ENCODE data around the gene CHID1. TPM values are rescaled to one million over a fixed set of nuclear protein-coding genes. Genes with fewer than 3 reads are reported as not detected.

Gene CHID1
- total and polyA plus RNA-seq, 2 donors: 17.8 to 35.7 TPM

DNA sequence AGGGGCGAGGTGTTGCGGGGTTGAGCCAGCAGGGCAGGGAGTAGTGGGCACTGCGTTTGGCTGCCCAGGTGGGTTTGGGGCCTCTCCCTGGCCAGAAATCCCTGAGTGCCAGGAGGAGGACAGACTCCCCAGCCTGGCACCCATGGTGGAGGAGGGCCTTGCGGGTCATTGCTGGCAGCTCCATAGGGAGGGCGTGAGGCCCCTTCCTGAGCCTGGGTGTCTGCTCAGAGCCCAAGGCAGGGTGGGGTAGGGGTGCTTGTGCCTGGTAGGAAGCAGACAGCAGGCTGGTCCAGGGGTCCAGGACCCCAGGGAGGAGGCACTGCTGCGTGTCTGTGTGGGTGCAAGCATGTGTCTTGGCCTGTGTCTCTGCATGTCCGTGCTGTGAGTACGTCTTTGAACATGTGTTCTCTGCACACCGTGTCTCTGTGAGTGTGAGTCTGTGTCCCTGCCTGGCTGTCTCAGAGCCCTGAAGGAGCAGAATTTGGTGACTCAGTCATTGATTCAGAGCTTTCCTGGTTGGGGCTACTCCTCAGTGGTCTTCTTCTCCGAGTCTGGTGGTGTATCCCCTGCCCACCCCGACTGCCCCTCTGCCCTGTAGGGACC, 64.0 kb downstream of the CHID1 start:
- Histone ChIP-seq H3K4me3 (ENCODE audit: low read length in 2 of 2) (no peak overlapping the region), H3K9me3 (ENCODE audit: control insufficient read depth in 2 of 2, insufficient read depth in 1 of 2, low read length in 1 of 2) (no peaks in the 10 kb centered on the region), H3K4me1 (ENCODE audit: control insufficient read depth in 2 of 2, insufficient read depth in 2 of 2, low read length in 2 of 2) (peaks cover 17 to 48% of the 10 kb centered on the region in 2 donors), H3K27me3 (ENCODE audit: control insufficient read depth in 2 of 2, insufficient read depth in 1 of 2, low read length in 1 of 2) (peaks cover 23 to 78% of the 10 kb centered on the region in 2 donors), H3K36me3 (ENCODE audit: control insufficient read depth in 2 of 2, insufficient read depth in 2 of 2, low read length in 1 of 2) (no peaks in the 10 kb centered on the region), H3K27ac (ENCODE audit: low read depth in 1 of 2, low read length in 1 of 2) (no peak overlapping the region)
- no peak for DNase-seq (ENCODE audit: low read depth in 6 of 9, low spot score in 9 of 9)
- 89% methylated on average over 11 of the region's 11 CpGs for whole genome bisulfite sequencing

DNA sequence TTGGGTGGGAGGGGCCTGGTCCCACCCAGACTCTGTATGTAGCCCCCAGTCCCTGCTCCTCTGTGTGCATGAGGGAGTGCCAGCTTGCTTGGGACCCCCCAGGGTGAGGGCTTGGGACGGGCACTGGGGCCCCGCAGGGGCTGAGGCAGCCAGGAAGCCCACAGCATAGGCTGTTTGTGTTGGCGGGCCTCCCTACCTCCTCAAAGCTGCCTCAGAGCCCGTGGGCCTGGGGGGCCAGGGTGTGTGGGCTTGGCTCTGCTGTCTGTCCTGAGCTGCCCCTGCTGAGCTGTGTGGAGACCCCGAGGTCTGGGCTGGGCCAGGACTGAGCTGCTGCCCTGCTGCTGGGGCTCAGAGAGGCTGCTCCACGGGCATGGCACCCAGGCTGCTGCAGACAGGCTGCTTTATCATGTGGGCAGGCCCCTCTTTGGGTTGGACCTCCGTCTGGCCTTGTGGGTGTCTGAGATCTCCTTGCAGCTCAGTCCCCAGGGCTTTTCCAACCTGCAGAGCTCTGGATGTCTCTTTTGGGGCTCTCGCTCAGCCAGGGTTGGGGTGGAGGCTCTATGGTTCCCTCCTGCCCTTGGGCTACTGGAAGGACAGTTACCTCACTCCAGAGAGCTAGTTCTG, 64.6 kb downstream of the CHID1 start:
- H3K4me1 ChIP-seq (ENCODE audit: control insufficient read depth in 2 of 2, insufficient read depth in 2 of 2, low read length in 2 of 2): peaks cover 24 to 55% of the 10 kb centered on the region in 2 donors
- H3K27me3 ChIP-seq (ENCODE audit: control insufficient read depth in 2 of 2, insufficient read depth in 1 of 2, low read length in 1 of 2): peaks cover 23 to 72% of the 10 kb centered on the region in 2 donors
- DNase-seq (ENCODE audit: low read depth in 6 of 9, low spot score in 9 of 9): no peak
- no peak overlapping the region for H3K27ac ChIP-seq (ENCODE audit: low read depth in 1 of 2, low read length in 1 of 2)
- no peak overlapping the region for H3K4me3 ChIP-seq (ENCODE audit: low read length in 2 of 2)
- 65% methylated on average over 8 of the region's 8 CpGs for WGBS
- no peaks in the 10 kb centered on the region for H3K36me3 ChIP-seq (ENCODE audit: control insufficient read depth in 2 of 2, insufficient read depth in 2 of 2, low read length in 1 of 2)
- H3K9me3 ChIP-seq (ENCODE audit: control insufficient read depth in 2 of 2, insufficient read depth in 1 of 2, low read length in 1 of 2): no peaks in the 10 kb centered on the region

DNA sequence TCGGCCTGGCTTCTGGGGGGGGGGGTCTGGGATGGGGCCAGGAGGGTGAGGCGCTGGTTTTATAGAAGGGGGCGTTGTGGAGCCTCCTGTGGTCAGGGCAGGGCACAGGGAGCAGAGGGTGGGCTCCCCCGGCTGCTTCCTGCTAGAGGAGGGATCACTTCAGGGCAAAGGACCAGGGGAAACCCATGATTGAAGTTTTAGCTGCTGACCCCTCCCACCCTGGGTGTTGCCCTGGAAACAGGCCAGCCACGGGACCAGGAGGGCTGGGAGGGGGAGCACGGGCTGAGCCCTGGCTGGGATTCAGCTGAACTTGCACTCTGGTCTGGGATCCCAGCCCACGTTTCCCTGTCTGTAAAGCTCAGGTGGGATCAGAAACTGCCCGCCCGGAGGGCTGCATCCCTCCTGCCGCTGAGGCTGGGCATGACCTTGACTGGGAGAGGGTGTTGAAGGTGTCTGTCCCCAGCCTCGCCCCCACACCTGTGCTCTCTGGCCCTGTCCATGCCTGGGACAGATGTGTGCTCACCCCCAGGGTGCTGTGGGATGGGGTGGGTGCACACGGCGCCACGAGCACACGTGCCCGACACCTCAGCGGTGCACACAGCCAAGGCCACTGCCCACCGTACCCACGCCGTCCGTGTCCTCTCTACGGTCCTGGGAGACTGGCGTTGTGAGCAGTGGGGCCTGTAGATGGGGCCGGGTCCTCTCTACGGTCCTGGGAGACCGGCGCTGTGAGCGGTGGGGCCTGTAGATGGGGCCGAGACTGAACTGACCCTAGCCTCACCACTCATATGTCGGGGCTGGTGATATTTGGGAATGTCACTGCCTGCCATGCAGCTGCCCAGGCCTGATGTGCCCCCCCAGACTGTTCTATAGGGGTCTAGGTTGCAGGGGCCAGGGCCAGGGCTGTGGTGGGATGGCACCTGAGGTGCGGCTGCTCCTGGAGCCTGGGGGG, 65.6 kb downstream of the CHID1 start:
- 54% methylated on average over 31 of the region's 31 CpGs for WGBS
- peak in 1 of 9 donors; percentile 58 for DNase-seq (ENCODE audit: low read depth in 6 of 9, low spot score in 9 of 9)
- H3K4me1 ChIP-seq (ENCODE audit: control insufficient read depth in 2 of 2, insufficient read depth in 2 of 2, low read length in 2 of 2): peaks cover 23 to 60% of the 10 kb centered on the region in 2 donors

DNA sequence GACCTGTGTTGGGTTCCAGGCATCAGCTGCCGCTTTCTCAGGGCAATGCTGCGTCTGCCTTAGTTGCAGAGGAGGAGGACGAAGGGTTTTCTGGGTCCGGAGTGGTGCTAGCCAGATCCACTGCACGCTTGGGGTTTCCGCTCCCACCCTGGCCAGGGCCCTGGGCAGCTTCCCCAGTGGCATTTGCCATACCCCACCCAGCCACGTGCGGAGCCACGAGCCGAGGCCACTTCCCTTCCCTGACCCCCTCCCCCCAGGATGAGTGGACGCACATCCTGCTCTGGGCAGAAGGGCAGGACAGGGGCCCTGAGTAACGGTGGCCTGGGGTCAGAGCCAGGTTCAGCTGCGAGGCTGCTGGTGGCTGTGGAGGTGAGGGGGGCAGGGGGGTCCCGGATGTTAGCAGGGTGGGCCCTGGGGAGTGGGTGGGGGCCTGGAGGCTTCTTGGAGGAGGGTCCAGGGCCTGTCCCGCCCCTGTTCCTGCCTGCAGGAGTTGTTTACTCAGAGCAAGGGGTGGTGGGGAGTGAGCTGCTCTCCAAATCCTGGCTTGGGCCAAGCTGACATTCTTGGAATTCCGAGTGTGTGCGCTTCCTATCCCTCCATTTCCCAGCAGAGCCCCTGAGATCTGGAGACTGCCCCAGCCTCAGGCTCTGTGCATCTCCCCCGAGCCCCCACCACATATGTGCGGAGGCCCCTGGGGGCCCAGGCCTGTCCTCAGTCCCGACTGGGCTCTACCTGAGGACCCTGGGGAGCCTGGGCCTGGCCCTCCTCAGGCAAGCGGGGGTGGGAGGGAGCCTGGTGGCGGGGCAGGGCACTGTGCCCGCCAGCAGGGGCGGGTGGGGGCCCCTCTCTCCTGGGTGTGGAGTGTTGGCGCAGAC, 66.6 kb downstream of the CHID1 start:
- Histone ChIP-seq H3K27ac (ENCODE audit: low read depth in 1 of 2, low read length in 1 of 2) (peak overlapping the region; percentile 68 to 72), H3K4me1 (ENCODE audit: control insufficient read depth in 2 of 2, insufficient read depth in 2 of 2, low read length in 2 of 2) (peaks cover 21 to 56% of the 10 kb centered on the region in 2 donors), H3K4me3 (ENCODE audit: low read length in 2 of 2) (peak overlapping the region; percentile 44 to 94), H3K9me3 (ENCODE audit: control insufficient read depth in 2 of 2, insufficient read depth in 1 of 2, low read length in 1 of 2) (no peaks in the 10 kb centered on the region), H3K36me3 (ENCODE audit: control insufficient read depth in 2 of 2, insufficient read depth in 2 of 2, low read length in 1 of 2) (peaks cover 12 to 13% of the 10 kb centered on the region in 2 donors), H3K27me3 (ENCODE audit: control insufficient read depth in 2 of 2, insufficient read depth in 1 of 2, low read length in 1 of 2) (peaks cover 14 to 58% of the 10 kb centered on the region in 2 donors)
- WGBS: 18% methylated on average over 25 of the region's 25 CpGs
- DNase-seq (ENCODE audit: low read depth in 6 of 9, low spot score in 9 of 9): no peak

More for the DNA sequence above, 65.6 kb downstream of the CHID1 start:
- H3K4me3 ChIP-seq (ENCODE audit: low read length in 2 of 2): no peak overlapping the region
- no peaks in the 10 kb centered on the region for H3K9me3 ChIP-seq (ENCODE audit: control insufficient read depth in 2 of 2, insufficient read depth in 1 of 2, low read length in 1 of 2)
- peak overlapping the region in 1 of 2 donors; percentile 72 for H3K27ac ChIP-seq (ENCODE audit: low read depth in 1 of 2, low read length in 1 of 2)
- peaks cover 3 to 4% of the 10 kb centered on the region in 2 donors for H3K36me3 ChIP-seq (ENCODE audit: control insufficient read depth in 2 of 2, insufficient read depth in 2 of 2, low read length in 1 of 2)
- H3K27me3 ChIP-seq (ENCODE audit: control insufficient read depth in 2 of 2, insufficient read depth in 1 of 2, low read length in 1 of 2): peaks cover 17 to 62% of the 10 kb centered on the region in 2 donors

DNA sequence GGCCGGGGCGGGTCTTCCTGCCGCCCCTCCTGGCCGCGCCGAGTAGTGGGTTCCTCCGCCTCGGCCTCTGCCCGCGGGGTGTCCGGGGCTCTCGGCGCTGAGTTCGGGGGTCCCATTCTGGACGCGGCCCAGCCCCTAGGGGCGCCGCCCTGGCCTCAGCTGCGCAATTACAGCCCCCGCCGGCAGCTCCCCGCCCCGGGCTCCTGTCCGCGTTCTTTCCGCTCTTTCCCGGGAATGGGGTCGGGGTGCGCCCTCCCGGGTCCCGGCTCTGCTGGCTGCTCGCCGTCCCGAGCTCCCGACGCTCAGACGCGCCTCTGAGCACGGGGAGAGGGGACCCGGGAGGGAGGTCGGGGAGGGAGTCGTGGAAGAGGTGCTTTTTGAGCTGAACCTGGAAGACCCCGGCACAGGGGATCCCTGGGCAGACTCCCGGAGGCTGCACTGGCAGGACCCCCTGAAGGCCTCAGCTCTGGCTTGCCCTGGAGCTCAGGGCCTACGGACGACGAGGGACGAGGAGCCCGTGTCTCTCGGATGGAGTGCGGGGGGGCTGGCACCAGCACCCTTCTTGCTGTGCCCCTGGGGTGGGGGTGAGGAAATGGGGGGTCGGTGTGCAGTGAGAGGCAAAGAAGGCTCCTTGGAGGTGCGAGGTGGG, 67.4 kb downstream of the CHID1 start:
- H3K27me3 ChIP-seq (ENCODE audit: control insufficient read depth in 2 of 2, insufficient read depth in 1 of 2, low read length in 1 of 2): peaks cover 14 to 49% of the 10 kb centered on the region in 2 donors
- H3K4me3 ChIP-seq (ENCODE audit: low read length in 2 of 2): peak overlapping the region; percentile 44 to 94
- peaks cover 19 to 21% of the 10 kb centered on the region in 2 donors for H3K36me3 ChIP-seq (ENCODE audit: control insufficient read depth in 2 of 2, insufficient read depth in 2 of 2, low read length in 1 of 2)
- no peaks in the 10 kb centered on the region for H3K9me3 ChIP-seq (ENCODE audit: control insufficient read depth in 2 of 2, insufficient read depth in 1 of 2, low read length in 1 of 2)
- peak overlapping the region; percentile 68 to 72 for H3K27ac ChIP-seq (ENCODE audit: low read depth in 1 of 2, low read length in 1 of 2)
- H3K4me1 ChIP-seq (ENCODE audit: control insufficient read depth in 2 of 2, insufficient read depth in 2 of 2, low read length in 2 of 2): peaks cover 13 to 48% of the 10 kb centered on the region in 2 donors
- WGBS: under 1% methylated on average over 53 of the region's 53 CpGs
- DNase-seq (ENCODE audit: low read depth in 6 of 9, low spot score in 9 of 9): no peak

DNA sequence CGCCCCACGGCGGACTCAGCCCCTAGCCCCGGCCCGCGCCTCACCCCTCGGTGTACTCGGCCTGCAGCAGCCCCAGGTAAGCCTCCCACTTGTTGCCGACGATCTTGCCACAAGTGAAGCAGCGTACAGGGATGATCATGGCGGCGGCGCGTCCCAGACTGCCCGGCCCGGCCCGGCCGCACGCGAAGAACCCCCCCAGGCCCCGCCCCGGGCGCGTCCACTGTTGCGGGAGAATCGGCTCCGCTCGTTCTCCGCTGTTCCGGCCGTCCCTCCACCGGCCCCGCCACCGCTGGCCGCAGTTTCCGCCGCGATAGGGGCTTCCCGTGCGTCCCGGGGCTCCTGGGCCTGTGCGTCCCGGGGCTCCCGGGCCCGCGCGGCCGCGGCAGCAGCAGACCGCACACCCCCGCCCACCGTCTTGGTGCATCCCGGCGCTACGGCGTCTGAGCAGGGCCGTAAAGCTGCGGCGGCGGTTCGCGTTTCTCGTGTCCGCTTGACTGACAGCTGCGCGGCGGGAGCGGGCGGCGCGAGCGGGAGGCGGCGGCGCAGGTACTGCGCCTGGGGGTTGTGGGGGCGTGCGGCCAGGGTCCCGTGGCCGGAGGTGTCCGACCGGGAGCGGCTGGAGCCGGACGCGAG, 68.1 kb downstream of the CHID1 start, which contains the start of the genes POLR2L and TSPAN4:
Gene POLR2L, minus strand, starts transcription at position 160 of the 633 bp plus-strand sequence. Its CDS starts 21 bp downstream, at position 139.
Gene TSPAN4, plus strand, starts transcription at position 483 of the 633 bp plus-strand sequence. CDS start 7,453 bp downstream, outside the sequence.
- Histone ChIP-seq H3K27me3 (ENCODE audit: control insufficient read depth in 2 of 2, insufficient read depth in 1 of 2, low read length in 1 of 2) (peaks cover 14 to 45% of the 10 kb centered on the region in 2 donors), H3K4me1 (ENCODE audit: control insufficient read depth in 2 of 2, insufficient read depth in 2 of 2, low read length in 2 of 2) (peaks cover 11 to 45% of the 10 kb centered on the region in 2 donors), H3K36me3 (ENCODE audit: control insufficient read depth in 2 of 2, insufficient read depth in 2 of 2, low read length in 1 of 2) (peaks cover 21 to 26% of the 10 kb centered on the region in 2 donors), H3K4me3 (ENCODE audit: low read length in 2 of 2) (peak within 1 kb of the TSS; percentile 70 to 94), H3K9me3 (ENCODE audit: control insufficient read depth in 2 of 2, insufficient read depth in 1 of 2, low read length in 1 of 2) (no peaks in the 10 kb centered on the region), H3K27ac (ENCODE audit: low read depth in 1 of 2, low read length in 1 of 2) (peak within 1 kb of the TSS; percentile 72 to 83)
- under 1% methylated on average over 87 of the region's 87 CpGs for WGBS
- DNase-seq (ENCODE audit: low read depth in 6 of 9, low spot score in 9 of 9): peak; percentile 50 to 93 (median 78)

DNA sequence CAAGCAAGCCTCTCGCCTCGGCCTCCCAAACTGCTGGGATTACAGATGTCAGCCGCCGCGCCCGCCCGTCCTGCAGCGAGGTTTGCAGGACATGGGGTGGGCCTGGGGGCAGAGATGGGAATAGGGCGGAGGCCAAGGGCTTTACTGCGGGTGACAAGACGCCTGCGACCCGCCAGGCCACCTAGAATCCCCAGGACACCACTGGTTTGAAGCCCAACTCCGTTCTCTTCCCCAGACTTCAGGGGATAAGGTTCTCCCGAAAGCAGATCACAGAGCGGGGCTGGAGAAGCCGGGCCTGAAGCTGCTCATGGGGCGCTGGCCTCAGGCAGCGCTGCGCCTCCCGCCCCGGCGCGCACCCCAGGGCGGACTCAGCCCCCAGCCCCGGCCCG, 68.6 kb downstream of the CHID1 start:
- H3K4me3 ChIP-seq (ENCODE audit: low read length in 2 of 2): peak overlapping the region; percentile 70 to 94
- under 1% methylated on average over 27 of the region's 27 CpGs for whole genome bisulfite sequencing
- H3K36me3 ChIP-seq (ENCODE audit: control insufficient read depth in 2 of 2, insufficient read depth in 2 of 2, low read length in 1 of 2): peaks cover 21 to 31% of the 10 kb centered on the region in 2 donors

More for the DNA sequence above, 68.6 kb downstream of the CHID1 start:
- H3K4me1 ChIP-seq (ENCODE audit: control insufficient read depth in 2 of 2, insufficient read depth in 2 of 2, low read length in 2 of 2): peaks cover 11 to 45% of the 10 kb centered on the region in 2 donors
- peaks cover 14 to 42% of the 10 kb centered on the region in 2 donors for H3K27me3 ChIP-seq (ENCODE audit: control insufficient read depth in 2 of 2, insufficient read depth in 1 of 2, low read length in 1 of 2)
- DNase-seq (ENCODE audit: low read depth in 6 of 9, low spot score in 9 of 9): no peak
- no peaks in the 10 kb centered on the region for H3K9me3 ChIP-seq (ENCODE audit: control insufficient read depth in 2 of 2, insufficient read depth in 1 of 2, low read length in 1 of 2)
- peak overlapping the region in 1 of 2 donors; percentile 83 for H3K27ac ChIP-seq (ENCODE audit: low read depth in 1 of 2, low read length in 1 of 2)
